Measurements from ENCODE around the gene GLUL. TPM values are rescaled to one million over a fixed set of nuclear protein-coding genes. Genes with fewer than 3 reads are reported as not detected.

The GLUL gene
- polyA plus RNA-seq, 2 of the 4 experiments (the other 2 are of a cell fraction), result 26.9 to 33.0 TPM

- H3K27ac ChIP-seq, result no peak overlapping the region
- no peaks in the 10 kb centered on the region for H3K4me1 ChIP-seq
- H3K4me2 ChIP-seq, result no peak overlapping the region
- H3K4me3 ChIP-seq, result no peak overlapping the region
- DNase-seq (ENCODE audit: low read depth in 1 of 2, low spot score in 1 of 2) (no peak), ATAC-seq (no peak), FAIRE-seq (no peak)
- WGBS (ENCODE audit: missing lambda C conversion rate), result 62% methylated on average over 13 of the region's 13 CpGs
- CTCF ChIA-PET, result interaction anchor here (1.6 kb wide), 1 partner anchor 64 kb away, joined by 5 read pairs; no protein-coding TSS in a partner anchor
- no peaks in the 10 kb centered on the region for H3K9me3 ChIP-seq
- TF ChIP-seq CHD4 (IDR thresholded peaks at IDR 0.05; ENCODE audit: borderline replicate concordance) (no peak), TFCP2L1 (CRISPR knock-in tag; IDR thresholded peaks at IDR 0.05) (no peak), JUNB (IDR thresholded peaks at IDR 0.05) (no peak), MAFK (IDR thresholded peaks at IDR 0.05; ENCODE audit: partially characterized antibody) (no peak), ZNF302 (CRISPR knock-in tag; IDR thresholded peaks at IDR 0.05) (no peak), HOXB13 (CRISPR knock-in tag; IDR thresholded peaks at IDR 0.05; ENCODE audit: low read depth) (no peak), FOSB (CRISPR knock-in tag; IDR thresholded peaks at IDR 0.05) (no peak), EP300 (IDR thresholded peaks at IDR 0.05) (no peak), SREBF2 (IDR thresholded peaks at IDR 0.05) (no peak), CTCF (IDR thresholded peaks at IDR 0.05) (no peak), BCL3 (IDR thresholded peaks at IDR 0.05) (no peak), USF2 (IDR thresholded peaks at IDR 0.05) (no peak), FOXS1 (CRISPR knock-in tag; IDR thresholded peaks at IDR 0.05) (no peak), KDM1A (IDR thresholded peaks at IDR 0.05; ENCODE audit: low read depth) (no peak), ZC3H11A (IDR thresholded peaks at IDR 0.05) (no peak)
- POLR2A ChIA-PET, result no interaction called here
Observed at GRCh38 chr1:182332261-182333060, 59.1 kb downstream of the GLUL start.

Other genes starting within 250 kb of the GLUL start
- gene TEDDM1, start 8.9 kb upstream of the GLUL start, polyA plus RNA-seq (2011; rRNA removed), result not detected in 2 replicates
- not detected in 3 replicates for gene TEDDM1, start 8.9 kb upstream of the GLUL start, polyA plus RNA-seq (2017; fragmentation: RNase III; extraction: RNeasy Plus Mini Kit Qiagen cat#74134 plus additional on column Dnase treatment)
- gene RGSL1, start 58.4 kb upstream of the GLUL start, polyA plus RNA-seq (2011; rRNA removed), result not detected in 2 replicates
- not detected in 3 replicates for gene RGSL1, start 58.4 kb upstream of the GLUL start, polyA plus RNA-seq (2017; fragmentation: RNase III; extraction: RNeasy Plus Mini Kit Qiagen cat#74134 plus additional on column Dnase treatment)
- 4.1 and 4.6 TPM in 2 replicates for gene RNASEL, start 197.5 kb upstream of the GLUL start, polyA plus RNA-seq (2011; rRNA removed)
- 1.7 to 1.9 TPM (median 1.9 TPM) in 3 replicates for gene RNASEL, start 197.5 kb upstream of the GLUL start, polyA plus RNA-seq (2017; fragmentation: RNase III; extraction: RNeasy Plus Mini Kit Qiagen cat#74134 plus additional on column Dnase treatment)
- 0.30 and 0.45 TPM in 2 replicates for gene RGS16, start 212.6 kb upstream of the GLUL start, polyA plus RNA-seq (2011; rRNA removed)
- gene RGS16, start 212.6 kb upstream of the GLUL start, polyA plus RNA-seq (2017; fragmentation: RNase III; extraction: RNeasy Plus Mini Kit Qiagen cat#74134 plus additional on column Dnase treatment), result 0.13 to 0.15 TPM (median 0.13 TPM) in 3 replicates